Measurements from ENCODE around the gene ITGB1BP2.
"Not testable (repeated sequence)": the region's sequence is repeated elsewhere in the genome, so short reads cannot be mapped to it uniquely, and the experiment has no call there.

The ITGB1BP2 gene

DNA sequence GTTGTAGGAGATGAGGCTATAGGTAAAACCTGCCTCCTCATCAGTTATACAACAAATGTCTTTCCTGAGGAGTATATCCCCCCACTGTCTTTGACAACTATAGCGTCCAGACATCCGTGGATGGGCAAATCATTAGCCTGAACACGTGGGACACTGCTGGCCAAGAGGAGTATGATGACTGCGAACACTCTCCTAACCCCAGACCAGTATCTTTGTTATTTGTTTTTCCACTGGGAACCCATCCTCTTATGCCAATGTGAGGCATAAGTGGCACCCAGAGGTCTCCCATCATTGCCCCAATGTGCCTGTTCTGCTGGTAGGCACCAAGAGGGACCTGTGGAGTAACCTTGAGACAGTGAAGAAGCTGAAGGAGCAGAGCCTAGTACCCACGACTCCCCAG is 50.9 kb downstream of the ITGB1BP2 start:
- not testable (repeated sequence) for H3K4me1 Mint-ChIP-seq (ENCODE audit: low read depth); H3K4me3 Mint-ChIP-seq; H3K27ac Mint-ChIP-seq; H3K36me3 Mint-ChIP-seq; H3K27me3 Mint-ChIP-seq; H3K9me3 Mint-ChIP-seq (ENCODE audit: low read depth)
